Measurements from ENCODE around the gene SUMO1. TPM values are rescaled to one million over a fixed set of nuclear protein-coding genes. Genes with fewer than 3 reads are reported as not detected.

Gene SUMO1
- total and polyA plus RNA-seq, 10 of the 15 experiments (the other 5 are each of a cell fraction or from before 2014, with no cell fraction given) = 105 to 458 (median 199) TPM

DNA sequence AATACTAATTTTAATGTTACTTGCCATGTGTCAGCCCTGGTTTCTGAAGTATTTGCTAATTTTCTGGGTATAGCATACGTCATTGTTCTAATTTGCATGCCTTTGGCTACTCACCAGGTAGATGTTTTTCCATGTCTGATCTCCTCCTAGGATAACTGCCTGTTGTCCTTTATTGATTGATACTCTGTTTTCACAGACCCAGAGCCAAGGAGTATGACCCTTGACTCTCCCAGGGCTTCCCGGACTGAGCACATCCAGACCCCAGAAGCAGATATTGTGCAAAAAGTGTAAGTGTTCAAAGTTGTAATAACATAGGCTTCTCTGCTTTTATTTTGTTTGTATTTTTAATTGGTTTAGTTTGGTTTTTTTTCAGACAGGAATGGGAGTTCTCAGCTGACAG, 53.8 kb downstream of the SUMO1 start:
- 48% methylated on average over 2 of the region's 2 CpGs for WGBS (ENCODE audit: insufficient coverage, insufficient replicate concordance, low lambda C conversion rate, missing lambda C conversion rate)
- TF ChIP-seq, protein P1, sequence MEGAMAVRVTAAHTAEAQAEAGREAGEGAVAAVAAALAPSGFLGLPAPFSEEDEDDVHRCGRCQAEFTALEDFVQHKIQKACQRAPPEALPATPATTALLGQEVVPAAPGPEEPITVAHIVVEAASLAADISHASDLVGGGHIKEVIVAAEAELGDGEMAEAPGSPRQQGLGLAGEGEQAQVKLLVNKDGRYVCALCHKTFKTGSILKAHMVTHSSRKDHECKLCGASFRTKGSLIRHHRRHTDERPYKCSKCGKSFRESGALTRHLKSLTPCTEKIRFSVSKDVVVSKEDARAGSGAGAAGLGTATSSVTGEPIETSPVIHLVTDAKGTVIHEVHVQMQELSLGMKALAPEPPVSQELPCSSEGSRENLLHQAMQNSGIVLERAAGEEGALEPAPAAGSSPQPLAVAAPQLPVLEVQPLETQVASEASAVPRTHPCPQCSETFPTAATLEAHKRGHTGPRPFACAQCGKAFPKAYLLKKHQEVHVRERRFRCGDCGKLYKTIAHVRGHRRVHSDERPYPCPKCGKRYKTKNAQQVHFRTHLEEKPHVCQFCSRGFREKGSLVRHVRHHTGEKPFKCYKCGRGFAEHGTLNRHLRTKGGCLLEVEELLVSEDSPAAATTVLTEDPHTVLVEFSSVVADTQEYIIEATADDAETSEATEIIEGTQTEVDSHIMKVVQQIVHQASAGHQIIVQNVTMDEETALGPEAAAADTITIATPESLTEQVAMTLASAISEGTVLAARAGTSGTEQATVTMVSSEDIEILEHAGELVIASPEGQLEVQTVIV (IDR thresholded peaks at IDR 0.05; ENCODE audit: borderline replicate concordance, partially characterized antibody) = no peak
- TF ChIP-seq RCOR1 (conservative IDR thresholded peaks at IDR 0.05; ENCODE audit: low read depth, low read length) (no peak), POLR2A (IDR thresholded peaks at IDR 0.05; ENCODE audit: low read depth, low read length) (no peak), TBL1XR1 (IDR thresholded peaks at IDR 0.05; ENCODE audit: low read depth, low read length) (no peak), MXI1 (IDR thresholded peaks at IDR 0.05; ENCODE audit: low read depth, low read length) (no peak)
- TF ChIP-seq, protein P2, sequence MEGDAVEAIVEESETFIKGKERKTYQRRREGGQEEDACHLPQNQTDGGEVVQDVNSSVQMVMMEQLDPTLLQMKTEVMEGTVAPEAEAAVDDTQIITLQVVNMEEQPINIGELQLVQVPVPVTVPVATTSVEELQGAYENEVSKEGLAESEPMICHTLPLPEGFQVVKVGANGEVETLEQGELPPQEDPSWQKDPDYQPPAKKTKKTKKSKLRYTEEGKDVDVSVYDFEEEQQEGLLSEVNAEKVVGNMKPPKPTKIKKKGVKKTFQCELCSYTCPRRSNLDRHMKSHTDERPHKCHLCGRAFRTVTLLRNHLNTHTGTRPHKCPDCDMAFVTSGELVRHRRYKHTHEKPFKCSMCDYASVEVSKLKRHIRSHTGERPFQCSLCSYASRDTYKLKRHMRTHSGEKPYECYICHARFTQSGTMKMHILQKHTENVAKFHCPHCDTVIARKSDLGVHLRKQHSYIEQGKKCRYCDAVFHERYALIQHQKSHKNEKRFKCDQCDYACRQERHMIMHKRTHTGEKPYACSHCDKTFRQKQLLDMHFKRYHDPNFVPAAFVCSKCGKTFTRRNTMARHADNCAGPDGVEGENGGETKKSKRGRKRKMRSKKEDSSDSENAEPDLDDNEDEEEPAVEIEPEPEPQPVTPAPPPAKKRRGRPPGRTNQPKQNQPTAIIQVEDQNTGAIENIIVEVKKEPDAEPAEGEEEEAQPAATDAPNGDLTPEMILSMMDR (IDR thresholded peaks at IDR 0.05 in 2 of 3, conservative IDR thresholded peaks at IDR 0.05 in 1 of 3; ENCODE audit: control insufficient read depth in 2 of 3, extremely low read depth in 1 of 3, insufficient read depth in 1 of 3, low read depth in 3 of 3, low read length in 3 of 3) = no peak
- ChIA-PET CTCF (interaction anchor here (0.8 kb wide), 1 partner anchor 11 kb away, joined by 3 read pairs; no protein-coding TSS in a partner anchor), SMC1A (ENCODE audit: uncharacterized antibody, unreplicated experiment) (interaction anchor here (0.6 to 1.2 kb wide), 2 partner anchors 324 to 774 kb away, joined by 4 read pairs; no protein-coding TSS in a partner anchor), RAD21 (ENCODE audit: unreplicated experiment) (no interaction called here), POLR2A (no interaction called here)
- H3K9me3 ChIP-seq (replicated peaks; ENCODE audit: control insufficient read depth, insufficient read depth, low read length) = no peaks in the 10 kb centered on the region
- no peak overlapping the region for H3K9ac ChIP-seq (ENCODE audit: control insufficient read depth, insufficient read depth, low read length)
- no peak overlapping the region for H3K4me3 ChIP-seq
- no TSS peak for BruUV-seq (replicated peaks)
- ATAC-seq (no peak), FAIRE-seq (no peak), DNase-seq (ENCODE audit: low read depth, low spot score) (no peak)
- no peaks in the 10 kb centered on the region for H4K20me1 ChIP-seq (ENCODE audit: control insufficient read depth, insufficient read depth)
- no peak overlapping the region for H3K27ac ChIP-seq (ENCODE audit: control insufficient read depth, insufficient read depth)
- no peaks in the 10 kb centered on the region for H3K4me1 ChIP-seq (ENCODE audit: control insufficient read depth, insufficient read depth, low read length)
- no peaks in the 10 kb centered on the region for H3K36me3 ChIP-seq (ENCODE audit: control insufficient read depth in 2 of 2, insufficient read depth in 2 of 2, low read length in 1 of 2)
- in situ Hi-C loops (cut with MboI) (loop anchor here (10.0 kb wide), 1 partner anchor 520 kb away; no protein-coding TSS in a partner anchor), intact Hi-C loops (cut with micrococcal nuclease; ENCODE audit: unreplicated experiment) (no loop called here)
- H2AFZ ChIP-seq (ENCODE audit: control insufficient read depth, low read depth, low read length) = no peak overlapping the region
- H3K4me2 ChIP-seq (ENCODE audit: control insufficient read depth, insufficient read depth) = no peak overlapping the region
- H3K27me3 ChIP-seq (replicated peaks in 1 of 2; ENCODE audit: control insufficient read depth in 2 of 2, insufficient read depth in 2 of 2, low read length in 1 of 2) = no peaks in the 10 kb centered on the region; a peak in 1 of 4 replicates
- H3K79me2 ChIP-seq (ENCODE audit: control insufficient read depth, insufficient read depth, low read length) = no peaks in the 10 kb centered on the region
